ENCODE results near the gene THEMIS. TPM values are rescaled to one million over a fixed set of nuclear protein-coding genes. Genes with fewer than 3 reads are reported as not detected.

THEMIS gene
- total RNA-seq, 1 donor: under 0.01 TPM

- DNase-seq (ENCODE audit: low read depth): no peak
- TF ChIP-seq CTCF (IDR thresholded peaks at IDR 0.05; ENCODE audit: insufficient read depth, low read length): no peak
- no peak overlapping the region for H3K4me3 ChIP-seq (ENCODE audit: low read depth, low read length)
These were observed 82.7 kb downstream of the THEMIS start for GRCh38 chr6:127818149-127818548.

- no peak for DNase-seq (ENCODE audit: low read depth)
- H3K4me3 ChIP-seq (ENCODE audit: low read depth, low read length): no peak overlapping the region
- no peak for TF ChIP-seq CTCF (IDR thresholded peaks at IDR 0.05; ENCODE audit: insufficient read depth, low read length)
These were observed 84.2 kb downstream of the THEMIS start for GRCh38 chr6:127816643-127817042.

- H3K4me3 ChIP-seq (ENCODE audit: low read depth, low read length): no peak overlapping the region
- TF ChIP-seq CTCF (IDR thresholded peaks at IDR 0.05; ENCODE audit: insufficient read depth, low read length): no peak
- DNase-seq (ENCODE audit: low read depth): no peak
These were observed 87.2 kb downstream of the THEMIS start for GRCh38 chr6:127813699-127814027.

- DNase-seq (ENCODE audit: low read depth): no peak
- no peak overlapping the region for H3K4me3 ChIP-seq (ENCODE audit: low read depth, low read length)
- TF ChIP-seq CTCF (IDR thresholded peaks at IDR 0.05; ENCODE audit: insufficient read depth, low read length): no peak
These were observed 87.7 kb downstream of the THEMIS start for GRCh38 chr6:127812985-127813698.

GRCh38 chr6:127811900-127812570 is 88.8 kb downstream of the THEMIS start:
- no peak overlapping the region for H3K4me3 ChIP-seq (ENCODE audit: low read depth, low read length)
- no peak for TF ChIP-seq CTCF (IDR thresholded peaks at IDR 0.05; ENCODE audit: insufficient read depth, low read length)
- DNase-seq (ENCODE audit: low read depth): no peak

- DNase-seq (ENCODE audit: low read depth): no peak
- TF ChIP-seq CTCF (IDR thresholded peaks at IDR 0.05; ENCODE audit: insufficient read depth, low read length): no peak
- no peak overlapping the region for H3K4me3 ChIP-seq (ENCODE audit: low read depth, low read length)
These were observed 92.9 kb downstream of the THEMIS start for GRCh38 chr6:127807806-127808517.

Data from fibroblast of the aortic adventitia (primary cell).